NCI-H82 treated with DMSO at 0.1 percent for 48 hours (cell line): ENCODE results near the gene PISD.

ENCODE experiments used
- DNase-seq: peaks from one replicate; lab custom pipeline; 2025; ENCODE audit not compliant: unreplicated experiment; lab: John Stamatoyannopoulos, UW

The PISD gene

GRCh38 chr22:31652911-31653684, 8.9 kb downstream of the PISD start:
- DNase-seq, result no peak

GRCh38 chr22:31652088-31652487, 9.9 kb downstream of the PISD start:
- no peak for DNase-seq

- no peak for DNase-seq
These were observed 10.4 kb downstream of the PISD start for GRCh38 chr22:31651664-31652063.

- no peak for DNase-seq
These were observed 11.6 kb downstream of the PISD start for GRCh38 chr22:31650391-31650790.

- no peak for DNase-seq
These were observed 14.3 kb downstream of the PISD start for GRCh38 chr22:31647523-31648320.

GRCh38 chr22:31647066-31647465, 14.9 kb downstream of the PISD start:
- no peak for DNase-seq

- no peak for DNase-seq
These were observed 15.6 kb downstream of the PISD start for GRCh38 chr22:31646186-31647019.

GRCh38 chr22:31639436-31640039, 22.5 kb downstream of the PISD start:
- no peak for DNase-seq

- no peak for DNase-seq
These were observed 24.0 kb downstream of the PISD start for GRCh38 chr22:31637891-31638618.

- no peak for DNase-seq
These were observed 24.5 kb downstream of the PISD start for GRCh38 chr22:31637447-31637890.

- DNase-seq, result no peak
These were observed 26.2 kb downstream of the PISD start for GRCh38 chr22:31635638-31636306.

GRCh38 chr22:31631436-31631835, 30.6 kb downstream of the PISD start:
- DNase-seq, result no peak

- peak; percentile 52 for DNase-seq
These were observed 31.4 kb downstream of the PISD start for GRCh38 chr22:31630331-31631329.

GRCh38 chr22:31629741-31630184, 32.3 kb downstream of the PISD start:
- DNase-seq, result no peak

- DNase-seq, result no peak
These were observed 32.9 kb downstream of the PISD start for GRCh38 chr22:31628969-31629708.

GRCh38 chr22:31628362-31628761, 33.7 kb downstream of the PISD start:
- no peak for DNase-seq

- DNase-seq, result no peak
These were observed 34.7 kb downstream of the PISD start for GRCh38 chr22:31627223-31627731.
